HG03460 (cell line): ENCODE measurements around the gene MBP.

ENCODE experiments used
- ATAC-seq: cut with Tn5 transposase; IDR thresholded peaks from one replicate; pipeline ENCODE4 v1.9.1; 2021; ENCODE audit not compliant: unreplicated experiment

The MBP gene

GRCh38 chr18:77009675-77010074, 122.9 kb downstream of the MBP start:
- ATAC-seq, result no peak

GRCh38 chr18:77008576-77009315, 123.8 kb downstream of the MBP start:
- ATAC-seq, result no peak

DNA sequence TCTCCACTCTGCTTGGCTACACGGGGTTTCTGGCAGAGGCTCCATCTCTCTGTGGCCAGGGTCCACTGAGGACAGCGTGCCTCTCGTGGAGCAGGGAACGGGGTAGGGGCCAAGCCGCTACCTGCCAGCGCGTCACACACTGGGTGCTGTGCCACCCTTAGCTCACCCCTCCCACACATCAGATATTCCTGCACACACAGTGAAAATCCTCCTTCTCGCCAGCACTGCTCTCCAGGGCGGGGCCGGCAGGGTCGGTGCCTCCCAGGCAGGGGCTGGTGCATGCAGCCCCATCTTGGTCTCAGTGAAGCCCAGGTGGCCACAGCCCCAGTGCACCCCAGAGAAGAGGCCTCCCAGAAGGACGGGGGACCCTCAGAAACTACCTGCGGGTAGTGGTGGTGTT, 124.6 kb downstream of the MBP start:
- no peak for ATAC-seq

- no peak for ATAC-seq
Measured at GRCh38 chr18:77007251-77007650, 125.3 kb downstream of the MBP start.

- ATAC-seq, result no peak
Measured at GRCh38 chr18:77006305-77007175, 126.0 kb downstream of the MBP start.

GRCh38 chr18:77005651-77006195, 126.9 kb downstream of the MBP start:
- ATAC-seq, result no peak

- ATAC-seq, result no peak
Measured at GRCh38 chr18:77004555-77005380, 127.8 kb downstream of the MBP start.

GRCh38 chr18:77003316-77003715, 129.3 kb downstream of the MBP start:
- no peak for ATAC-seq

GRCh38 chr18:77002496-77002895, 130.1 kb downstream of the MBP start:
- ATAC-seq, result no peak

DNA sequence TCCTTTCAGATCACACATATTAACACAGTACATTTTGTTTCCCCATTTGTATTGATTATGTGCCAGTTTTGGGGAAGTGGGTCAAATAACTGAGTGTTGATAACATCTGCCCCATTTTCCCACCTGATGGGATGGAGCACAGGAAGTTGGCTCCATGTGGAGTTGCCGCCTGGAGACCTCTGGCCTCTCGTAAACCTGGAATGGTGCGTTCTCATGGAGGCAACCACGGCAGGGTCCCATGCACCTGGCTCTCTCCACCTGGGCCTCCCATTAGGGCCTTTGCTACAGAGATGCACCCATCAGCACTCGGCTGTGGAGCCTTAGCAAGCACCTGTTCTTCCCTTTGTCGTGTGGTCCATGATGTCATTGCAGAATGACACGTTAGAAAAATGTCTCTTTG, 130.6 kb downstream of the MBP start:
- ATAC-seq, result no peak

- ATAC-seq, result no peak
Measured at GRCh38 chr18:77001041-77001440, 131.5 kb downstream of the MBP start.

DNA sequence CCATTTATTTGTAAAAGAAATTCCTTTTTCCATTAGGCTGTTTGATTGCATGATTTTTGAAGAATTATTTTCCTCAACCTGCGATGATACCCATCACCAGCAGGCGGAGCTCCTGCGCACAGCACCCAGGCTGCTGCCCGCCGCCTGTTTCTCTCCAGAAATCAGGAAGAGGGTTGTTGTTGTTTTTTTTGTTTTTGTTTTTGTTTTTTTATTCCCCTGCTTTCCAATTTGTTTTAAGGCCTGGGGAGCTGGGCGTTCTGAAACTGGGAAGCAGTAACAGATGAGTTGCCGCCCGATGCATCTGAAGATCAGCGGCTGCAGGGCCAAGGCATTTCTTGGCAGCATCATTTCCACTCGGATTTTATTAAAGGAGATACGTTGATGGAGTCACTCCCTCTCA, 132.1 kb downstream of the MBP start:
- no peak for ATAC-seq

- no peak for ATAC-seq
Measured at GRCh38 chr18:76999077-76999476, 133.5 kb downstream of the MBP start.

- ATAC-seq, result no peak
Measured at GRCh38 chr18:76997951-76998808, 134.4 kb downstream of the MBP start.

DNA sequence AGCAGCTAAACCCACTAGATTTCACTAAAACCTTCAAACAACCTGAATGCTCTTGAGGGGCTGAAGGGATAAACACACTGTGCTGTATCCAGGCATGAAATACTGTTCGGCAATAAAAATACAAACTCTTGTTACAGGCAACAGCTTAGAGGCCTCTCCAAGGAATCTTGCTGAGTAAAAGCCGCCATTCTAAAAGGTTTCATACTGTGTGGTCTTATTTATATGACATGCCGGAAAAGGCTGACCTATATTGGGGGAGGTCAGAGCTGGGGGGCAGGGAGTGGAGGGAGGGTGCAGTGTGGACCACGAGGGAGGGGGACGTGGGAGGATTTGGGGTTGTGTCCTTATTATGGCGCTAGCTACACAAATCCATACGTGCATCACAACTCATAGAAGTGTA, 136.2 kb downstream of the MBP start:
- ATAC-seq, result no peak

DNA sequence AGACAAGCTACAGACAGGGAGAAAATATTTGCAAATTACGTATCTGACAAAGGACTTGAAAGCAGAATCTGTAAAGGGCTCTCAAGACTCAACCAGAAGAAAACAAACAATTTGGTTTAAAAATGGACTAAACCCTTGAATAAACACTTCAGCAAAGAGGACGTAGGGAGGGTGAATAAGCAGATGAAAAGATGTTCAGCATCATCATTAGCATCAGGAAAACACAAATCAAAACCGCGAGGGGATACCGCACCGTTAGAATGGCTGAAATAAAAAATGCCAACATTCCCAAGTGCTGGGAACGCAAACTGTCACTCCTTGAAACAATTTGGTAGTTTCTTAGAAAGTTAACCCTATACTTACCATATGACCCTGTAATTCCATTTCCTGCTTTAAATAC, 136.7 kb downstream of the MBP start:
- ATAC-seq, result no peak

DNA sequence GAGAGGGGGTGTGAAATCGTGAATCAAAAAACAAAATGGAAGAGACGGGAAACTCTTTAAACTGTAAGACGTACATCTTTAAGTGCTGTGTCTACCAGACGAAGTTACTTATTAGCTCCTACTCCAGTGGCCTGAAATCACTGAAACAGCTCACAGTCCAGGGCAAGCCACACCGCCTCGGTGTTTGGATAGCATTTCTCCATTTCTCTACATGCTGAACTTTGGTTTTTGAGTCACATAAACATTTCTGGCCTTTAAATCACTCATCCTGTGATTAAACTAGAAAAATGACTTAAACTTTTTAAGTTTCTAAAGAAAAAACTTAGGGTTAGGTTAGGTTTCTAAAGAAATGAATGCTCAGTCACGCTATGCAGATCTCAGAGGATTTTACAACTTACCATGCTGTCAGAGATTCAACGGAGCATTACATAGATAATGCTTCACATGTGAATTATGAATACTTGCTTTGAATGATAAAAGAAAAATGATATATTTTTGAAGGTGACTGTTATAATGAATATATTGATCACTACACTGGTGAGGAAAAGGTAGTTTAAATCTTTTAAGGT, 138.4 kb downstream of the MBP start:
- no peak for ATAC-seq

GRCh38 chr18:76993573-76993972, 139.0 kb downstream of the MBP start:
- ATAC-seq, result no peak

- no peak for ATAC-seq
Measured at GRCh38 chr18:76993085-76993382, 139.5 kb downstream of the MBP start.
